G401.6 (cell line): ENCODE data around the gene AADACL4.
A peak's percentile ranks its signal among the peaks of the same experiment; 100 is the strongest.
"Not testable (repeated sequence)": the region's sequence is repeated elsewhere in the genome, so short reads cannot be mapped to it uniquely, and the experiment has no call there.

Experiments
- FAIRE-seq: peaks from 2 replicates; lab custom pipeline; 2012; peaks lifted over from hg19 to GRCh38; lab: Jason Lieb, UNC

The AADACL4 gene

GRCh38 chr1:12658531-12659453 is 14.9 kb downstream of the AADACL4 start:
- FAIRE-seq = peak; percentile 88

GRCh38 chr1:12661606-12662219 is 17.8 kb downstream of the AADACL4 start:
- FAIRE-seq = no peak

- no peak for FAIRE-seq
Observed at GRCh38 chr1:12662556-12662955, 18.7 kb downstream of the AADACL4 start.

- no peak for FAIRE-seq
Observed at GRCh38 chr1:12665511-12665910, 21.6 kb downstream of the AADACL4 start.

GRCh38 chr1:12666141-12666735 is 22.4 kb downstream of the AADACL4 start:
- no peak for FAIRE-seq

- FAIRE-seq = no peak
Observed at GRCh38 chr1:12669529-12670068, 25.7 kb downstream of the AADACL4 start.

- no peak for FAIRE-seq
Observed at GRCh38 chr1:12674358-12674757, 30.5 kb downstream of the AADACL4 start.

- not testable (repeated sequence) for FAIRE-seq
Observed at GRCh38 chr1:12676122-12676521, 32.2 kb downstream of the AADACL4 start.

GRCh38 chr1:12677565-12677964 is 33.7 kb downstream of the AADACL4 start:
- no peak for FAIRE-seq

GRCh38 chr1:12678350-12678749 is 34.5 kb downstream of the AADACL4 start:
- FAIRE-seq = no peak

- FAIRE-seq = no peak
Observed at GRCh38 chr1:12678820-12679219, 34.9 kb downstream of the AADACL4 start.

- FAIRE-seq = no peak
Observed at GRCh38 chr1:12690156-12690555, 46.3 kb downstream of the AADACL4 start.

GRCh38 chr1:12692967-12693782 is 49.3 kb downstream of the AADACL4 start:
- no peak for FAIRE-seq

- no peak for FAIRE-seq
Observed at GRCh38 chr1:12696658-12697057, 52.8 kb downstream of the AADACL4 start.

GRCh38 chr1:12697397-12697796 is 53.5 kb downstream of the AADACL4 start:
- no peak for FAIRE-seq

- no peak for FAIRE-seq
Observed at GRCh38 chr1:12703821-12704451, 60.1 kb downstream of the AADACL4 start.

GRCh38 chr1:12706061-12706460 is 62.2 kb downstream of the AADACL4 start:
- FAIRE-seq = no peak

- FAIRE-seq = no peak
Observed at GRCh38 chr1:12708396-12709090, 64.7 kb downstream of the AADACL4 start.

- no peak for FAIRE-seq
Observed at GRCh38 chr1:12709091-12709491, 65.2 kb downstream of the AADACL4 start.

GRCh38 chr1:12709696-12710095 is 65.8 kb downstream of the AADACL4 start:
- no peak for FAIRE-seq

GRCh38 chr1:12711536-12711935 is 67.7 kb downstream of the AADACL4 start:
- no peak for FAIRE-seq
